Nephron (organoid): Measurements from ENCODE around the gene XPR1.

Experiments used
- H3K27ac Mint-ChIP-seq, 3 experiments: 2 replicates each; pipeline ENCODE4 v1.8.0; 2020; ENCODE audit warnings: mixed read lengths in 3 of 3, mild to moderate bottlenecking in 2 of 3, moderate library complexity in 1 of 3
- H3K27me3 Mint-ChIP-seq: 2 replicates; pipeline ENCODE4 v1.8.0; 2021; ENCODE audit warnings: low read depth, mild to moderate bottlenecking, moderate library complexity, mixed read lengths
- H3K36me3 Mint-ChIP-seq: 2 replicates; pipeline ENCODE4 v1.8.0; 2020; ENCODE audit warnings: low read depth, mixed read lengths
- H3K4me1 Mint-ChIP-seq: 2 replicates; pipeline ENCODE4 v1.8.0; 2020; ENCODE audit warnings: mixed read lengths
- H3K4me3 Mint-ChIP-seq, 3 experiments: 2 replicates each; pipeline ENCODE4 v1.8.0; 2020; ENCODE audit warnings: mild to moderate bottlenecking in 3 of 3, mixed read lengths in 3 of 3, moderate library complexity in 2 of 3
- H3K9me3 Mint-ChIP-seq: 2 replicates; pipeline ENCODE4 v1.8.0; 2020; ENCODE audit warnings: mixed read lengths
- TF ChIP-seq, protein P1 (sequence below), 3 experiments: fragments of 200-600 bp; sonication (generic); IDR thresholded peaks; one replicate each; pipeline ENCODE4 v1.5.0; 2021; ENCODE audit warnings: antibody characterized with exemption in 3 of 3; ENCODE audit not compliant: unreplicated experiment in 3 of 3

The XPR1 gene

DNA sequence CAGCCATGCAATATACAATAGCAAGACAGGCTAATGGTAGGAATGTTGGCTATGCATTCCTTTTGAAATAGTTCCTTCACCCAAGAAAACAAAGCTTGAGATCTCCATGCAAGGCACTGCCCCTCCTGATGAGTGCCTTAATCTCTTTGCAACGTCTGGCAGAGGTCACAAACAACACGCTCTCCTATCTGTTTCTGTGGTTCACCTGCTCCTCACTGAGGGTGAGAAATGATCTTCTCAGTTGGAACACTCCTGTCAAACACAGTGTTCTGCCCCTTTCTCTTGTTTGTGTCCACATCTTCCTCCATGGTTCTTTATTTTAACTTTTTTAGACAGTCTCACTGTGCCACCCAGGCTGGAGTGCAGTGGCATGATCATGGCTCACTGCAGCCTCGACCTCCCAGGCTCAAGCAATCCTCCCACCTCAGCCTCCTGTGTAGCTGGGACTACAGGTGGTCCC is 21.2 kb upstream of the XPR1 start:
- Mint-ChIP-seq H3K36me3 (no peaks in the 10 kb centered on the region), H3K9me3 (no peaks in the 10 kb centered on the region), H3K27ac (no peak overlapping the region), H3K4me1 (peaks cover 7% of the 10 kb centered on the region), H3K27me3 (no peaks in the 10 kb centered on the region), H3K4me3 (no peak overlapping the region)
- TF ChIP-seq, protein P1, sequence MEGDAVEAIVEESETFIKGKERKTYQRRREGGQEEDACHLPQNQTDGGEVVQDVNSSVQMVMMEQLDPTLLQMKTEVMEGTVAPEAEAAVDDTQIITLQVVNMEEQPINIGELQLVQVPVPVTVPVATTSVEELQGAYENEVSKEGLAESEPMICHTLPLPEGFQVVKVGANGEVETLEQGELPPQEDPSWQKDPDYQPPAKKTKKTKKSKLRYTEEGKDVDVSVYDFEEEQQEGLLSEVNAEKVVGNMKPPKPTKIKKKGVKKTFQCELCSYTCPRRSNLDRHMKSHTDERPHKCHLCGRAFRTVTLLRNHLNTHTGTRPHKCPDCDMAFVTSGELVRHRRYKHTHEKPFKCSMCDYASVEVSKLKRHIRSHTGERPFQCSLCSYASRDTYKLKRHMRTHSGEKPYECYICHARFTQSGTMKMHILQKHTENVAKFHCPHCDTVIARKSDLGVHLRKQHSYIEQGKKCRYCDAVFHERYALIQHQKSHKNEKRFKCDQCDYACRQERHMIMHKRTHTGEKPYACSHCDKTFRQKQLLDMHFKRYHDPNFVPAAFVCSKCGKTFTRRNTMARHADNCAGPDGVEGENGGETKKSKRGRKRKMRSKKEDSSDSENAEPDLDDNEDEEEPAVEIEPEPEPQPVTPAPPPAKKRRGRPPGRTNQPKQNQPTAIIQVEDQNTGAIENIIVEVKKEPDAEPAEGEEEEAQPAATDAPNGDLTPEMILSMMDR (IDR thresholded peaks at IDR 0.05; ENCODE audit: unreplicated experiment in 3 of 3) = no peak

DNA sequence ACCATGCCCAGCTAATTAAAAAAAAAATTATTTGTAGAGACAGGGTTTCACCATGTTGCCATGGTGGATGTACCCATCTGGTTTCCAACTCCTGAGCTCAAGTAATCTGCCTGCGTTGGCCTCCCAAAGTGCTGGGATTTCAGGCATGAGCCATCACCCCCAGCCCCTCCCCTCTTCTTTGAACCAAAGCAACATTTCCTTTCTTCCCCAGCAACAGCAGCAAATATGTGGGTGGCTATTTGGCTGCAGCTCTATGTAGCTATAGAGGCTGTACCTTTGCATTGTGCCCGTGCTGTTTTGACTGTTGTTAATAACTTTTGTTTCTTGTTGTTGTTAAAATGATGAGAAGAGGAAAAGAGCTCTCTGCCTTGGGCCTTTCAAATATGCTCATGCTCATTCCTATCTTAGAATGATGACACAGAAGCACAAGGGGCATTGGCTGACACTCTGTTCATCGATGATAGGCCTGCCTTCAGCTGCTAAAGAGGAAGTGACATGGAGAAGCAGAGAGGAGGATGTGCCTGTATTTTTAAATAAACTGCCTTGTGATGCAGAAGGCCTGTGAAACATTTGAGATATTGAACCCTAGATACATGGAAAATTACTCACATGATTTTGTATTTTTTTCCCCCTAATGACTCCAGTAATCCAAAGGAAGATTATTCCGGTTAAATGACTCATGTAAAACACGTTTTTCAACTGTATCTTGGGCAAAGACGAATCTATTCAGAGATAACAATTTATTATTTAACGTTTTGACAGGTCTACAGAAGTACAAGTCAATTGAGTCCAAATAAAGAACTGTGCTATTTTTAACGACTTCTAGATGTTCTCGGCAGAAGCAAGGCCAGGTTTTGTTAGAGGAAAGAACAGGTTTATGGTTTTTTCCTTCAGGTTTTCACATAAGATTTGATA is 20.5 kb upstream of the XPR1 start:
- H3K9me3 Mint-ChIP-seq = no peaks in the 10 kb centered on the region
- H3K36me3 Mint-ChIP-seq = no peaks in the 10 kb centered on the region
- no peaks in the 10 kb centered on the region for H3K27me3 Mint-ChIP-seq
- H3K4me1 Mint-ChIP-seq = peaks cover 7% of the 10 kb centered on the region
- no peak overlapping the region for H3K4me3 Mint-ChIP-seq
- H3K27ac Mint-ChIP-seq = peak overlapping the region in 2 of 3 experiments; percentile 29 to 47
- TF ChIP-seq, protein P1 (IDR thresholded peaks at IDR 0.05; ENCODE audit: unreplicated experiment in 3 of 3) = no peak

DNA sequence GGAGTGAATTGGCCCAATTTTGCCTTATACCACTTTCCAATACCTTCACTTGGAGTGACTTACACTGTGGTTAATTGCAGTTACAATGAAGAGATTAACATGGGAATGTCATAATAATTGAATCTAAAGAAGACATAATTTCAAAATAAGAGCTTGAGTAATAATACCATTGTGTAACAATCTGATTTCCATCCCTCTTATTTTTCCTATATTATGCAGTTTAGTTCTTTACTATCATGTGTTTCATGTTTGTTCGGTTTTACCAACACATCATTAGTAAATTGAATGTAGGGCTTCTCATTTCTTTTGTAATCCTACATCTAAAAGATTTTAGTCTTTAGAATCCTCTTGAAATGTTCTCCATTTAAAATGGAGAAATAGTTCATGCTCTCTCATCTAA is 19.2 kb upstream of the XPR1 start:
- TF ChIP-seq, protein P1 (IDR thresholded peaks at IDR 0.05; ENCODE audit: unreplicated experiment in 3 of 3) = no peak
- H3K4me1 Mint-ChIP-seq = peaks cover 7% of the 10 kb centered on the region
- no peaks in the 10 kb centered on the region for H3K9me3 Mint-ChIP-seq
- H3K27me3 Mint-ChIP-seq = no peaks in the 10 kb centered on the region
- H3K4me3 Mint-ChIP-seq = no peak overlapping the region
- no peak overlapping the region for H3K27ac Mint-ChIP-seq
- H3K36me3 Mint-ChIP-seq = no peaks in the 10 kb centered on the region

DNA sequence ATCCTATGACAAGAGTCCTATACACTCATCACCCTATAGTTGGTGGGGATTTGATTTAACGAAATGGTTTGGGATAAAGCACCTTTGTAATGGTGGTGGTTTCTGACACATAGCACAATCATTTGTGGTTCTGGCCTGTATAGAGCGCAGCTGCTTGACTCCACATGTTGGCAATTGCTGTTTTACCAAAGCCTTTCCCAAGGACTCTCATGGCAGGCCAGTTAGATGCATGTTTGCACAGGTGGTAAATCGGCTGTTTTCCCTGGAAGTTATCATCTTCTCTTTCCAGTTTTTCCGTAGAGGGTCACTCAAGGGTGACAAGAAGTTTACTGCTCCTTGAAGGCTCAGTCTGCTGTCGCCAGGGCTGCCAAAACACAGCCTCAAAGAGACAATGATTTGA is 17.1 kb upstream of the XPR1 start:
- TF ChIP-seq, protein P1 (IDR thresholded peaks at IDR 0.05; ENCODE audit: unreplicated experiment in 3 of 3) = no peak
- Mint-ChIP-seq H3K27ac (no peak overlapping the region), H3K36me3 (no peaks in the 10 kb centered on the region), H3K4me1 (peaks cover 7% of the 10 kb centered on the region), H3K9me3 (no peaks in the 10 kb centered on the region), H3K4me3 (no peak overlapping the region), H3K27me3 (no peaks in the 10 kb centered on the region)

DNA sequence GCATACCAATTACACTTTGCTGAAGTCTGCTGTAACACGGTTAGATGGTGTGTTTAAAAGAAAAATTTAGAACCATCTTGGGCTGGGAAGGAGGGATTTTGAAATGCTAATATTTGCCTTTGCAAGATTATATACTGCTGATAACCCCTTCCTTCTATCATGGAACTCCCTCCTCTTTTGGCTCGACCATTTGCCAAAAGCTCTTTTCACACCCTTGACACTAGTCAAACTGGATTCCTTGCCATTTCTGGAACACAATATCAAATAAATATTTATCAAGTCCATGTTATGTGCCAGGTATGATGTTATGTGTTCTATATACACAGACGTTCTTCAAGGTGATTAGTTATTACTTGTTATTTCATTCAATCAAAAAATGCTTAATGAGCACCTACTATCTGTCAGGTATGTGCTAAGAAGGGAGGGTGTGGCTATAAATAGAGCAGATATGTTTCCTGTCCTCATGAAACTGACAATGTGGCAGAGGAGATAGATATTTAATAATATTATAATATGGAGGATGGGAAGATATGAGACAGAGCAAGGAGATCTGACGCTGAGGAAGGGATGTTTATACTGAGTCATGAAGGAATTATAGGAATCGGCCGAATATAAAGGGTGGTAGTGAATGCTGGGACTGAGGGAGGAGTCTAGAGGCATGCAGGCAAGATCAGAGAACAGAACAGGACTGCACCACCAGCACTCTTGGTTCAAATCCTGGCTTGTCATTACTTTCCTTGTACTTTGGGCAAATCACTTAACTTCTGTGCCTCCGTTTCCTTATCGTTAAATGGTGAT is 16.1 kb upstream of the XPR1 start:
- H3K4me1 Mint-ChIP-seq = peaks cover 7% of the 10 kb centered on the region

More for the DNA sequence above, 16.1 kb upstream of the XPR1 start:
- H3K4me3 Mint-ChIP-seq = no peak overlapping the region
- H3K27me3 Mint-ChIP-seq = no peaks in the 10 kb centered on the region
- no peaks in the 10 kb centered on the region for H3K9me3 Mint-ChIP-seq
- no peaks in the 10 kb centered on the region for H3K36me3 Mint-ChIP-seq
- no peak overlapping the region for H3K27ac Mint-ChIP-seq
- TF ChIP-seq, protein P1 (IDR thresholded peaks at IDR 0.05; ENCODE audit: unreplicated experiment in 3 of 3) = no peak
